Activated naive CD8-positive, alpha-beta T cell (primary cell): ENCODE results near the gene BRCA1.
"Not testable (repeated sequence)": the region's sequence is repeated elsewhere in the genome, so short reads cannot be mapped to it uniquely, and the experiment has no call there.

ENCODE experiments used
- H3K27ac Mint-ChIP-seq: one replicate; pipeline ENCODE4 v1.8.0; 2021; ENCODE audit warnings: mixed read lengths
- H3K27me3 Mint-ChIP-seq: one replicate; pipeline ENCODE4 v1.8.0; 2021; ENCODE audit warnings: mixed read lengths
- H3K36me3 Mint-ChIP-seq: one replicate; pipeline ENCODE4 v1.8.0; 2021; ENCODE audit warnings: mixed read lengths
- H3K4me1 Mint-ChIP-seq: one replicate; pipeline ENCODE4 v1.8.0; 2021; ENCODE audit warnings: low read depth, mixed read lengths
- H3K4me3 Mint-ChIP-seq: one replicate; pipeline ENCODE4 v1.8.0; 2021; ENCODE audit warnings: mild to moderate bottlenecking, mixed read lengths
- H3K9me3 Mint-ChIP-seq: one replicate; pipeline ENCODE4 v1.8.0; 2021; ENCODE audit warnings: low read depth, mixed read lengths

The BRCA1 gene

DNA sequence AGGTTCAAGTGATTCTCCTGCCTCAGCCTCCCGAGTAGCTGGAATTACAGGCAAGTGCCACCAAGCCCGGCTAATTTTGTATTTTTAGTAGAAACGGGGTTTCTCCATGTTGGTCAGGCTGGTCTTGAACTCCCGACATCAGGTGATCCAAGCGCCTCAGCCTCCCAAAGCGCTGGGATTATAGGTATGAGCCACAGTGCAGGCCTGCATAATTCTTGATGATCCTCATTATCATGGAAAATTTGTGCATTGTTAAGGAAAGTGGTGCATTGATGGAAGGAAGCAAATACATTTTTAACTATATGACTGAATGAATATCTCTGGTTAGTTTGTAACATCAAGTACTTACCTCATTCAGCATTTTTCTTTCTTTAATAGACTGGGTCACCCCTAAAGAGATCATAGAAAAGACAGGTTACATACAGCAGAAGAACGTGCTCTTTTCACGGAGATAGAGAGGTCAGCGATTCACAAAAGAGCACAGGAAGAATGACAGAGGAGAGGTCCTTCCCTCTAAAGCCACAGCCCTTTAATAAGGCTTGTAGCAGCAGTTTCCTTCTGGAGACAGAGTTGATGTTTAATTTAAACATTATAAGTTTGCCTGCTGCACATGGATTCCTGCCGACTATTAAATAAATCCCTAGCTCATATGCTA, 62.1 kb downstream of the BRCA1 start:
- no peaks in the 10 kb centered on the region for H3K27me3 Mint-ChIP-seq
- H3K27ac Mint-ChIP-seq = no peak overlapping the region
- peaks cover 6% of the 10 kb centered on the region for H3K36me3 Mint-ChIP-seq
- no peaks in the 10 kb centered on the region for H3K4me1 Mint-ChIP-seq
- H3K9me3 Mint-ChIP-seq = no peaks in the 10 kb centered on the region
- H3K4me3 Mint-ChIP-seq = no peak overlapping the region

DNA sequence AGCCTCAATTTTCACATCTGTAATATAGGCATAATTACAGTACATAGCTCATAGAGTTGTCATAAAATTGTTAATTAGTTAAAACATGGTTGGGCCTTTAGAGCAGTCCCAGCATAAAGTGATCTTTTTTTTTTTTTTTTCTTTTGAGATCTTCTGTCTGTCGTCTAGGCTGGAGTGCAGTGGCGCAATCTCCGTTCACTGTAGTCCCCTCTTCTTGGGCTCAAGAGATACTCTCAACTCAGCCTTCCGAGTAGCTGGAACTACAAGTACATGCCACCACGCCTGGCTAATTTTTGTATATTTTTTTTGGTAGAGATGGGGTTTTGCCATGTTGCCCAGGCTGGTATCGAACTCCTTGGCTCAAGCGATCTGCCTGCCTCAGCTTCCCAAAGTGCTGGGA, 69.1 kb downstream of the BRCA1 start:
- Mint-ChIP-seq H3K27me3 (no peaks in the 10 kb centered on the region), H3K36me3 (peaks cover 8% of the 10 kb centered on the region), H3K9me3 (no peaks in the 10 kb centered on the region), H3K4me1 (no peaks in the 10 kb centered on the region), H3K27ac (no peak overlapping the region), H3K4me3 (no peak overlapping the region)

DNA sequence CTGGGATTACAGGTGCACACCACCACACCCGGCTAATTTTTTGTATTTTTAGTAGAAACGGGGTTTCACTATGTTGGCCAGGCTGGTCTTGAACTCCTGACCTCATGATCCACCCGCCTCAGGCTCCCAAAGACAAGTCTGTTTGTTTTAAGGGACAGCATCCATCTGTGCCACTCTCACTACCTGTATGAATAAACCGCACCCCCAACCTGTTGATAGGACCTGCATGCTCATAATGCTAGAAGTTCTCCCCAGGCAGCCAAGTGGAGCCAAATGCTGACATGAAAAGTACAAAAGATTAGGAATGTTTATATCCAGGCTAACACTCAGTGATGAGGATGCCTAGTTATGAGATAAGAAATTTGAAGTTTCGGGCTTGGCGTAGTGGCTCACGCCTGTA, 72.2 kb downstream of the BRCA1 start:
- not testable (repeated sequence) for H3K9me3 Mint-ChIP-seq, H3K4me3 Mint-ChIP-seq, H3K27ac Mint-ChIP-seq, H3K4me1 Mint-ChIP-seq, H3K27me3 Mint-ChIP-seq
- H3K36me3 Mint-ChIP-seq = peaks cover 10% of the 10 kb centered on the region

DNA sequence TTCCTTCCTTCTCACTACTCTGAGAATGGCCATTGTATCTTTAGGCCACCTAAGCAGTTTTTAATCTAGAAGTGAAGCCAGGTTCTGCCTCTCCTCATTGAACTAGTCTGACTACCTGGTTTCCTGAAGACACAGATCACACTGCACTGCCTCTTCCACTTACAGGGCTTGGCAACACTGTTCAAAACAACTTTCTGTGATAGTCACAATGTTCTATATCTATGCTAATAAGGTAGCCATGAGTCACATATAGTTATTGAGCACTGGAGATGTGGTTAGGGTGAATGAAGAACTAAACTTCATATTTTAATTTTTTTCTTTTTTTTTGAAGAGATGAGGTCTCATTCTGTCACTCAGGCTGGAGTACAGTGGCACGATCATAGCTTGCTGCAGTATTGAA, 73.2 kb downstream of the BRCA1 start:
- Mint-ChIP-seq H3K4me3 (no peak overlapping the region), H3K27ac (no peak overlapping the region), H3K4me1 (no peaks in the 10 kb centered on the region), H3K36me3 (peaks cover 11% of the 10 kb centered on the region), H3K27me3 (no peaks in the 10 kb centered on the region), H3K9me3 (no peaks in the 10 kb centered on the region)

DNA sequence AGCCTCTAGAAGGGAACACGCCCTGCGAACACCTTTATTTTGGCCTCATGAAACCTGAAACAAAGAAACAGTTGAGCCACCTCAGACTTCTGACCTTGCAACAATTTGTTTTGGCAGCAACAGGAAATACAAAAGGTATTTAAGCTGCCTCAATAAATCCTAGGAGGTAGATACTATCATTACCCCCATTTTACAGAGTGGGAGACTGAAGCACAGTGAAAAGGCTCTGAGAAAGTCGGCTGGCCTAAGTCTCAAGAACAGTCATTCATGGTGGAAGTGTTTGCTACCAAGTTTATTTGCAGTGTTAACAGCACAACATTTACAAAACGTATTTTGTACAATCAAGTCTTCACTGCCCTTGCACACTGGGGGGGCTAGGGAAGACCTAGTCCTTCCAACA, 81.1 kb downstream of the BRCA1 start:
- Mint-ChIP-seq H3K4me3 (no peak overlapping the region), H3K36me3 (peaks cover 4% of the 10 kb centered on the region), H3K4me1 (no peaks in the 10 kb centered on the region), H3K27me3 (no peaks in the 10 kb centered on the region), H3K27ac (no peak overlapping the region), H3K9me3 (no peaks in the 10 kb centered on the region)

DNA sequence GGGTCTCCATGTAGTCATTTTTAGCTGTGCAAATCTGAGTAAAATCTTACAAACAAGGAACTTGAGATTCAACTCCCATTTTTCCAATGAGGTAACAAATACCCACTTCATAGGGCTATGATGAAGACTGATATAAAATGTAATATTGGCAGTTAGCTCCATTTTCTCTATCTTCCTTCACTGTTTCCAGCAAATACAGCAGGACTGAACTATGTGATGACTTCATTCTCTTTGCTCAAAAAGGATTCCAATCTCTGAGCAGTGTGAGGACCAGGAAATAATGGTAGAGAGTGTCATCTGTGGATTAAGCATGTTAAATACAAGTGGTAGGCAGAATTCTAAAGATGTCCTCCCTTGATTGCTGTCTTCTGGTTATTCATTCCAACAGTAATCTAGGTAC, 81.9 kb downstream of the BRCA1 start:
- Mint-ChIP-seq H3K4me1 (no peaks in the 10 kb centered on the region), H3K9me3 (no peaks in the 10 kb centered on the region), H3K36me3 (peaks cover 4% of the 10 kb centered on the region), H3K4me3 (no peak overlapping the region), H3K27ac (no peak overlapping the region), H3K27me3 (no peaks in the 10 kb centered on the region)

DNA sequence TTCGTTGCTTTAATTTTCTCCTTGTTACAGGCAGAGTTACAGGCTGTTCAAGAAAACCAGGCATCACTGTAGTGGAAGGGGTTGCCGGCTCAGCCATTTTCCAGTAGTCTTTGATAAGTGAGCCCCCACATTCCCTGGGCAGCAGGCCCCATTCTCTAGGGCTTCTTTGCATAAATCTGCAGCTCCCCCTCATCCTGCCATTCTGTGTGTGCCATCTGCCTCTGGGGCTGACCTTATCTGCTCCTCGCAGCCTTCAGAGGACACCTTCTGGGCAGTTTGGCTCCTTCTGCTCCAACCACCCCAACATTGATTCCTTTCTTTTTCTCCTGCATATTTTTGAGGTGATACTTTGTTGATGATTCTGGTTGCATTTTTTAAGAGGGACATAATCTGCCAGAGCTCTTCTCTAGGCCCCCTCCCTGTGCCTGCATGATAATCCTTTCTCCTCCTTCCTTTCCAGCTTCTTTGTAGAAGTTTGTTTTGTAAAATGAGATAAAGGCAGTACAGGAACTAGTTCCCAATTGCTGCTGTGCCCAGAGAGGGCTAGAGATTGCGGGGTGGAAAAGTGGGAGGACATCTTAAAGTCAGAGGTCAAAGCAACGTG, 83.0 kb downstream of the BRCA1 start:
- Mint-ChIP-seq H3K27me3 (no peaks in the 10 kb centered on the region), H3K4me1 (no peaks in the 10 kb centered on the region), H3K36me3 (peaks cover 2% of the 10 kb centered on the region), H3K9me3 (no peaks in the 10 kb centered on the region), H3K4me3 (no peak overlapping the region), H3K27ac (no peak overlapping the region)

DNA sequence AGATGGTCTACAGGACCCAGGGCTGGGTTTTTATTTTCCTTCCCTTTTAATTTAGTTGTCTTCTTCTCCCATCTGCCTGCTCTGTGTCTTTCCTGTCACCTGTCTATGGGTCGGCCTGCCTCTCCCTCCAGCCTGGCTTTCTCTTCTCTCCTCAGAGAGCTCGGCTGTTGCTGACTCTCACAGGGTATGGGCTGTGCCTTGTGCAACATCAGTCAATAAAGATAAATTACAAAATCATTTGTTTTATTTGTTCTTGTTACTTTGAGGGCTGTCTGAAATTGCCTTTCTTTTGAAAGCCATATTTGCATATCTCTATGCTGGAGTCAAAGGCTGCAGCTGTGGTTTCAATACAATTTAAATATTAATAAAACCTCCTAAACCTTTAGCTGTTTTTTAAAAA, 84.5 kb downstream of the BRCA1 start:
- Mint-ChIP-seq H3K27me3 (no peaks in the 10 kb centered on the region), H3K27ac (peak overlapping the region; percentile 41), H3K4me1 (no peaks in the 10 kb centered on the region), H3K9me3 (no peaks in the 10 kb centered on the region), H3K4me3 (no peak overlapping the region), H3K36me3 (peaks cover 2% of the 10 kb centered on the region)

DNA sequence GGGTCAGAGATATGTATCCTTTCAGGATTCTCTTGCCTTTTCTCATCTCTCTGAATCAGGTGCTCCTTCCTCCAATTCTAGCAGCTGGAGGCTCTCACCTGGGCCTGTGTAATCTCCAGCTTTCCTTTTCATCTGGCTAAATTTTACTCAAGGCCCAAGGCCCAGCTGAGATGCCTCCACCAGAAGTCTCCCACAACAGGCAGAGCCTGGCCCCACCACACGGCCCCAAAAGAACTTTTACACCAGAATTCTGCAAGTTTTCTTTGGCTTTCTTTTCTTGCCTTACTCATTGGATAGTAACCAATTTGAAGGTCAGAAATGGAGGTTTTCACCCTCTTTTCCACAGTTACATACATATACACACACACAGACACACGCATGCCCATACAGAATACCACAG, 85.5 kb downstream of the BRCA1 start:
- H3K9me3 Mint-ChIP-seq = no peaks in the 10 kb centered on the region
- H3K27ac Mint-ChIP-seq = no peak overlapping the region
- H3K4me1 Mint-ChIP-seq = no peaks in the 10 kb centered on the region
- no peak overlapping the region for H3K4me3 Mint-ChIP-seq
- no peaks in the 10 kb centered on the region for H3K27me3 Mint-ChIP-seq
- peaks cover 2% of the 10 kb centered on the region for H3K36me3 Mint-ChIP-seq

DNA sequence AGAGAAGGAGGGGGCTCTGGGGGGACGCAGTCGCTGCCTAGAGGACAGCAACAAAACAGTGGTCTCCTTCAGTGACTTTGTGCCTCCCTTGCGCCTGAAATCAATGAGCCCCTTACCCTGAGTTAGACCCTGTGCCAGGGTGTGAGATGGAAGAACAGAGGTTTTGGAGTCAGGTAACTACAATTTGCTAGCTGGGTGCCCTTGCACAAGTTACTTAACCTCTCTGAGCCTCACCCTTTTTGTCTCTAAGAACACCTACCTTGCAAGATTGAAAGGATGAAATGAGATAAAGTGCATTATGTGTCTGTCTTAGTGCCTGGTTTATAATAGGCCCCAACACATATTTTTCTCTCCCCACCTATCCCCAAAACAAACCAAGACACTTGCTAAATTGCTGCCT, 90.3 kb downstream of the BRCA1 start:
- Mint-ChIP-seq H3K4me3 (no peak overlapping the region), H3K9me3 (no peaks in the 10 kb centered on the region), H3K36me3 (no peaks in the 10 kb centered on the region), H3K27me3 (no peaks in the 10 kb centered on the region), H3K27ac (no peak overlapping the region), H3K4me1 (no peaks in the 10 kb centered on the region)

DNA sequence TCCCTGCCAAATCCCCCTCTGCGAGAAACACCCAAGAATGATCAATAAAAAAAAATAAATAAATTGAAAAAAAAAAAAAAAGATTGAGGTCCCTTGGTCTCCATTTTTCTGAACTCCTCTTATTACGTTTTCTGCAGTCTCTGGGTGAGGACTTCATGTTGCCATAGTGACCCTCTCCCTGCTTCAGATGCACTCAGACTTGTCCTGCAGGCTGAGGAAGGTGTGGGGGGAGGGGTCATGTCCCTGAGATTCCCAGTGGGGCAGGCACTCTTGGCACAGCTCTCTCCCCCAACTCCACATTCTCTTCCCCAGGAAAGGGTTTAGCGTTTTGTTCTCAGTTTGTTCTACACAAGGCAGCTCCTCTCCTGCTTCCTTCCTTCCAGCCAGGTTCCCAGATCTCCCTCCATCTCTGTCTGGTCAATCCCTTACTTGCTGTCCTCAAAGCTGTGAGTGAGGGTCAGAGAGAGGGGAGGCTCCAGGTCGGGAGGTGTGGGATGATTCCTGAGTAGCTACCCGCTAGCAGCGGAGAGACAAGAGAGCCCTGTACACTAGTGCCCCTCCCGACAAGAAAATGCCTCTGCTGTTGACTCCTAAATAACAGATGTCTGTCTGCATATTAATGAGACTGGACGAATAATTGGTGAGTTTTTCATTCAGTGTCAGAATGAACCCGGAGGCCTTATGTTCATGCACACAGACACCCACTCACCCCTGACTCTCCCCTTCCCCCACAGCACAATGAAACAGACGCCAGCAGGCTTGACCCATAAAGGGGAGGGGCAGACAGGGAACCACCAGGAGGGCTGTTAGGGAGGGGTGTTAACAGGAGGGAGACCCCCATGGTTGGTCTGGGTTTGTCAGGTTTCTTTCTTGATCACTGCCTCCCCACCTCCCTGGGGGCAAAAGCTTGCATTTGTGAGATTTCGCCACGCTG, 90.9 kb downstream of the BRCA1 start:
- no peaks in the 10 kb centered on the region for H3K36me3 Mint-ChIP-seq
- H3K4me1 Mint-ChIP-seq = no peaks in the 10 kb centered on the region
- H3K27ac Mint-ChIP-seq = no peak overlapping the region
- no peaks in the 10 kb centered on the region for H3K27me3 Mint-ChIP-seq
- H3K9me3 Mint-ChIP-seq = no peaks in the 10 kb centered on the region
- H3K4me3 Mint-ChIP-seq = no peak overlapping the region

DNA sequence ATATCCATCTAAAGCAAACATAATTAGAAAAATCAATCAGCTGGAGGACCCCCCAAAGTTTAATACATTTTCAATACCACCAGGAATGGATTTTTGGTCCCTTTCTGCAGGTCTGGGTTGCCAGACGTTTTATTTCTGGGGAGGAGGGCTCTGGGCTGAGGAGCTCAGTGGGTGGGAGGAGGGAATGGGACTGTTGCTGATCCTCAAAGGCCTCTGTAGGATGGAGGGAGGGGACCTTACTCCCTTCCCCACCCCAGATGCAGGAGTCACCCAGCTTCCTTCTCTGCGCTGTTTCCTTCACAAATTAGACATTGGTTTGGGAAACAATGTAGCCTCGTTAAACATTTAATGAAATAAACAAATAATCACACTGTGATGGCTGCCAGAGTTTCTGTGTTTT, 93.5 kb downstream of the BRCA1 start:
- Mint-ChIP-seq H3K4me1 (no peaks in the 10 kb centered on the region), H3K36me3 (no peaks in the 10 kb centered on the region), H3K4me3 (no peak overlapping the region), H3K27me3 (no peaks in the 10 kb centered on the region), H3K27ac (no peak overlapping the region), H3K9me3 (no peaks in the 10 kb centered on the region)

DNA sequence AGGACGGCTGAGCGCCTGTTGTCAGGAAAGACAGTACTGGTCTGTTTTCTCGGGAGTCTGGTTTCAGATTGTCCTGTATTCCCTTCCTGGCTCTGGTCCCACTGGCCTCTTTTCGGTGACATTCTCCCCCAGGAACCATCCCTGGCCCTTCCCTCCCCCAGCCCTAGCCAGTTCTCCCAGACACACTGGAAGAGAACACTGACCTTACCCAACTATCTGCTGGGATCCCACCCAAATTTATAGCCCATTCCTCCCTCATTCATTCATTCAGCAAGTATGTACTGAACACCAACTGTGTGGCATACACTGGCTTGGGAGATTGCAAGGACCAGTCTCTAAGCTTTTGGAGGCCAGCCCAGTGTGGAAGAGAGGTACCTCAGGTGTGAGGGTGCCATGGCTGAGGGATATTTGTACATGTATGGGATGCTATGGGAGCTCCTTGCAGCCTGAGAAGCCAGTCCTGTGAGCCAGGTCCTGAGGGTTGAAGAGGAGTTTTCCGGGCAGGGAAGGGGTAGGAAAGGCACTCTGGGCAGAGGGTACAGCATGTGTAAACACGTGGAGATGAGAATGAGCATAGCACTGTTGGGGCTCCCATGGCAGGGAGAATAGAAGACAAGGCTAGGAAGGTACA, 94.9 kb downstream of the BRCA1 start:
- Mint-ChIP-seq H3K4me3 (no peak overlapping the region), H3K4me1 (no peaks in the 10 kb centered on the region), H3K9me3 (no peaks in the 10 kb centered on the region), H3K36me3 (no peaks in the 10 kb centered on the region), H3K27me3 (no peaks in the 10 kb centered on the region), H3K27ac (peak overlapping the region; percentile 52)

DNA sequence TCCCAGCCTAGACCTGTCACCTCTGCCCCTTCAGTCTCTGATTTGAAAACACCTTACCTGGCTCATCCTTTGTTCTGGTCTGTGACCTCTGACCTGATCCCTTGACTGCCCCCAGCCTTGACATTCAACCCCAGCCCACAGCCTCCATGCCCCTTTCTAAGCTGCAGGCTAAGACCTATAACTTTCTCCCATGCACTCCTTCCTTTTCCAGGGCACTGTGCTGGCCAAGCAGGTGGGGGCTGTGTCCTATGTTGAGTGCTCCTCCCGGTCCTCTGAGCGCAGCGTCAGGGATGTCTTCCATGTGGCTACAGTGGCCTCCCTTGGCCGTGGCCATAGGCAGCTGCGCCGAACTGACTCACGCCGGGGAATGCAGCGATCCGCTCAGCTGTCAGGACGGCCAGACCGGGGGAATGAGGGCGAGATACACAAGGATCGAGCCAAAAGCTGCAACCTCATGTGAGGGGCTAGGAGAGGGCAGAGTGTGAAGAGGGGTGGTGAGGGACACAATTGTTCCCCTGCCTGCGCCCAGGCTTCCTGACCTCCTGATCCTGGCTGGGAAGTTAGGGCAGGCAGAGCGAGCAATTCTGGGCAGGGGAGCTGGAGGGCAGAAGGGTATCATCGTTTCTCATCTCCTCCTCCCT, 96.8 kb downstream of the BRCA1 start:
- Mint-ChIP-seq H3K4me1 (peaks cover 7% of the 10 kb centered on the region), H3K27me3 (no peaks in the 10 kb centered on the region)

More for the DNA sequence above, 96.8 kb downstream of the BRCA1 start:
- no peak overlapping the region for H3K4me3 Mint-ChIP-seq
- no peaks in the 10 kb centered on the region for H3K36me3 Mint-ChIP-seq
- no peaks in the 10 kb centered on the region for H3K9me3 Mint-ChIP-seq
- H3K27ac Mint-ChIP-seq = no peak overlapping the region
